HUES6 (cell line): ENCODE measurements around the gene PDE4D.

Experiments
- H3K27ac ChIP-seq: 2 replicates; pipeline ENCODE4 v1.7.0; 2013; ENCODE audit warnings: low read depth, mild to moderate bottlenecking, low read length, inconsistent platforms
- H3K27me3 ChIP-seq: 2 replicates; pipeline ENCODE4 v1.6.1; 2013; ENCODE audit warnings: low read length; ENCODE audit not compliant: control insufficient read depth, insufficient read depth
- H3K36me3 ChIP-seq: 2 replicates; pipeline ENCODE4 v1.6.1; 2013; ENCODE audit warnings: low read length; ENCODE audit not compliant: control insufficient read depth, insufficient read depth
- H3K4me1 ChIP-seq: 2 replicates; pipeline ENCODE4 v1.6.1; 2013; ENCODE audit warnings: low read length; ENCODE audit not compliant: control insufficient read depth, insufficient read depth
- H3K4me3 ChIP-seq: 2 replicates; pipeline ENCODE4 v1.5.1; 2013; ENCODE audit warnings: low read depth, low read length
- H3K9ac ChIP-seq: one replicate; pipeline ENCODE4 v1.6.1; 2013; ENCODE audit warnings: mild to moderate bottlenecking, low read length
- H3K9me3 ChIP-seq: 2 replicates; pipeline ENCODE4 v1.6.1; 2013; ENCODE audit warnings: low read depth, low read length; ENCODE audit not compliant: control insufficient read depth, insufficient read depth

The PDE4D gene

GRCh38 chr5:59168067-59168466 lies 725.5 kb downstream of the PDE4D start:
- H3K9me3 ChIP-seq, result no peaks in the 10 kb centered on the region
- no peaks in the 10 kb centered on the region for H3K36me3 ChIP-seq

GRCh38 chr5:59164041-59164830 lies 729.3 kb downstream of the PDE4D start:
- H3K9me3 ChIP-seq, result no peaks in the 10 kb centered on the region
- H3K36me3 ChIP-seq, result no peaks in the 10 kb centered on the region
- H3K27me3 ChIP-seq, result no peaks in the 10 kb centered on the region
- H3K9ac ChIP-seq, result no peak overlapping the region
- no peak overlapping the region for H3K27ac ChIP-seq
- H3K4me1 ChIP-seq, result no peaks in the 10 kb centered on the region; the same call in 1 of the 2 replicates
- no peak overlapping the region for H3K4me3 ChIP-seq

More at GRCh38 chr5:59168067-59168466, 725.5 kb downstream of the PDE4D start:
- Histone ChIP-seq H3K4me3 (no peak overlapping the region), H3K27ac (no peak overlapping the region), H3K27me3 (no peaks in the 10 kb centered on the region), H3K4me1 (no peaks in the 10 kb centered on the region; the same call in 1 of the 2 replicates), H3K9ac (no peak overlapping the region)

- Histone ChIP-seq H3K9ac (no peak overlapping the region), H3K27me3 (no peaks in the 10 kb centered on the region), H3K27ac (no peak overlapping the region), H3K9me3 (no peaks in the 10 kb centered on the region), H3K36me3 (no peaks in the 10 kb centered on the region), H3K4me3 (no peak overlapping the region), H3K4me1 (no peaks in the 10 kb centered on the region)
Observed at GRCh38 chr5:59161221-59162105, 732.1 kb downstream of the PDE4D start.

- Histone ChIP-seq H3K4me1 (no peaks in the 10 kb centered on the region), H3K4me3 (no peak overlapping the region), H3K27me3 (no peaks in the 10 kb centered on the region), H3K9ac (no peak overlapping the region), H3K27ac (no peak overlapping the region), H3K9me3 (no peaks in the 10 kb centered on the region), H3K36me3 (no peaks in the 10 kb centered on the region)
Observed at GRCh38 chr5:59158637-59159391, 734.7 kb downstream of the PDE4D start.

GRCh38 chr5:59158165-59158564 lies 735.4 kb downstream of the PDE4D start:
- no peaks in the 10 kb centered on the region for H3K4me1 ChIP-seq
- H3K27ac ChIP-seq, result no peak overlapping the region
- no peaks in the 10 kb centered on the region for H3K36me3 ChIP-seq
- no peaks in the 10 kb centered on the region for H3K27me3 ChIP-seq
- no peak overlapping the region for H3K9ac ChIP-seq
- no peaks in the 10 kb centered on the region for H3K9me3 ChIP-seq
- H3K4me3 ChIP-seq, result no peak overlapping the region

GRCh38 chr5:59157068-59157467 lies 736.5 kb downstream of the PDE4D start:
- Histone ChIP-seq H3K4me3 (no peak overlapping the region), H3K36me3 (no peaks in the 10 kb centered on the region), H3K27ac (no peak overlapping the region), H3K27me3 (no peaks in the 10 kb centered on the region), H3K4me1 (no peaks in the 10 kb centered on the region), H3K9ac (no peak overlapping the region), H3K9me3 (no peaks in the 10 kb centered on the region)

GRCh38 chr5:59152701-59153245 lies 740.8 kb downstream of the PDE4D start:
- H3K9me3 ChIP-seq, result no peaks in the 10 kb centered on the region
- no peak overlapping the region for H3K27ac ChIP-seq
- no peaks in the 10 kb centered on the region for H3K36me3 ChIP-seq
- no peak overlapping the region for H3K9ac ChIP-seq
- H3K4me1 ChIP-seq, result 0 out of 2 replicates have a peak, but pooled peaks cover 11% of the 10 kb centered on the region
- no peak overlapping the region for H3K4me3 ChIP-seq
- no peaks in the 10 kb centered on the region for H3K27me3 ChIP-seq

GRCh38 chr5:59151162-59151889 lies 742.2 kb downstream of the PDE4D start:
- H3K36me3 ChIP-seq, result no peaks in the 10 kb centered on the region
- no peak overlapping the region for H3K4me3 ChIP-seq
- no peaks in the 10 kb centered on the region for H3K27me3 ChIP-seq
- H3K27ac ChIP-seq, result no peak overlapping the region
- H3K9me3 ChIP-seq, result peaks cover 5% of the 10 kb centered on the region
- no peak overlapping the region for H3K9ac ChIP-seq
- H3K4me1 ChIP-seq, result 0 out of 2 replicates have a peak, but pooled peaks cover 11% of the 10 kb centered on the region

- no peaks in the 10 kb centered on the region for H3K36me3 ChIP-seq
- no peak overlapping the region for H3K9ac ChIP-seq
- no peak overlapping the region for H3K27ac ChIP-seq
- no peaks in the 10 kb centered on the region for H3K27me3 ChIP-seq
- 0 out of 2 replicates have a peak, but pooled peaks cover 11% of the 10 kb centered on the region for H3K4me1 ChIP-seq
- no peak overlapping the region for H3K4me3 ChIP-seq
- peaks cover 5% of the 10 kb centered on the region for H3K9me3 ChIP-seq
Observed at GRCh38 chr5:59149827-59150226, 743.7 kb downstream of the PDE4D start.

GRCh38 chr5:59149271-59149670 lies 744.3 kb downstream of the PDE4D start:
- H3K9me3 ChIP-seq, result peaks cover 5% of the 10 kb centered on the region
- no peaks in the 10 kb centered on the region for H3K36me3 ChIP-seq
- 0 out of 2 replicates have a peak, but pooled peaks cover 11% of the 10 kb centered on the region for H3K4me1 ChIP-seq
- H3K27ac ChIP-seq, result no peak overlapping the region
- H3K4me3 ChIP-seq, result no peak overlapping the region
- no peak overlapping the region for H3K9ac ChIP-seq
- no peaks in the 10 kb centered on the region for H3K27me3 ChIP-seq
